ENCODE data around the gene ANAPC4. TPM values are rescaled to one million over a fixed set of nuclear protein-coding genes. Genes with fewer than 3 reads are reported as not detected.

The ANAPC4 gene
- polyA plus RNA-seq, 1 donor from 2014 or later: 78.1 TPM

- no peak overlapping the region for H2AFZ ChIP-seq (ENCODE audit: low read depth, low read length)
Observed at GRCh38 chr4:25466966-25467697, 90.1 kb downstream of the ANAPC4 start.

GRCh38 chr4:25467843-25468242 lies 90.8 kb downstream of the ANAPC4 start:
- H3K4me3 ChIP-seq (ENCODE audit: low read length): no peak overlapping the region
- H3K9ac ChIP-seq (ENCODE audit: low read length): no peak overlapping the region
- H4K20me1 ChIP-seq (ENCODE audit: insufficient read depth): no peaks in the 10 kb centered on the region
- H3K27me3 ChIP-seq (ENCODE audit: insufficient read depth, low read depth, low read length): no peaks in the 10 kb centered on the region
- H3K4me2 ChIP-seq (ENCODE audit: low read length): no peak overlapping the region
- H3K36me3 ChIP-seq (ENCODE audit: insufficient read depth, low read length): no peaks in the 10 kb centered on the region
- no peaks in the 10 kb centered on the region for H3K9me2 ChIP-seq (ENCODE audit: insufficient read depth, low read length)
- no peaks in the 10 kb centered on the region for H3F3A ChIP-seq (ENCODE audit: insufficient read depth, low read length, poor library complexity, severe bottlenecking)
- no peak overlapping the region for H3K27ac ChIP-seq (ENCODE audit: low read length)
- H2AFZ ChIP-seq (ENCODE audit: low read depth, low read length): no peak overlapping the region
- no peaks in the 10 kb centered on the region for H3K9me3 ChIP-seq (ENCODE audit: low read length)
- H3K79me2 ChIP-seq (replicated peaks; ENCODE audit: insufficient read depth, low read length): no peaks in the 10 kb centered on the region
- TF ChIP-seq EP300 (conservative IDR thresholded peaks at IDR 0.05; ENCODE audit: poor library complexity, severe bottlenecking) (no peak), CTCF (IDR thresholded peaks at IDR 0.05; ENCODE audit: poor library complexity, severe bottlenecking) (no peak), EZH2 (IDR thresholded peaks at IDR 0.05; ENCODE audit: borderline replicate concordance, insufficient read depth, low read length, poor library complexity, severe bottlenecking) (no peak), MXI1 (conservative IDR thresholded peaks at IDR 0.05; ENCODE audit: poor library complexity, severe bottlenecking) (no peak), TAF1 (IDR thresholded peaks at IDR 0.05; ENCODE audit: low read depth) (no peak), SMC3 (conservative IDR thresholded peaks at IDR 0.05; ENCODE audit: poor library complexity) (no peak)

More at GRCh38 chr4:25466966-25467697, 90.1 kb downstream of the ANAPC4 start:
- no peak overlapping the region for H3K4me3 ChIP-seq (ENCODE audit: low read length)
- no peak overlapping the region for H3K27ac ChIP-seq (ENCODE audit: low read length)
- H4K20me1 ChIP-seq (ENCODE audit: insufficient read depth): no peaks in the 10 kb centered on the region
- H3F3A ChIP-seq (ENCODE audit: insufficient read depth, low read length, poor library complexity, severe bottlenecking): no peaks in the 10 kb centered on the region
- no peaks in the 10 kb centered on the region for H3K9me3 ChIP-seq (ENCODE audit: low read length)
- no peaks in the 10 kb centered on the region for H3K27me3 ChIP-seq (ENCODE audit: insufficient read depth, low read depth, low read length)
- H3K79me2 ChIP-seq (replicated peaks; ENCODE audit: insufficient read depth, low read length): no peaks in the 10 kb centered on the region
- H3K4me2 ChIP-seq (ENCODE audit: low read length): no peak overlapping the region
- H3K9me2 ChIP-seq (ENCODE audit: insufficient read depth, low read length): no peaks in the 10 kb centered on the region
- H3K9ac ChIP-seq (ENCODE audit: low read length): no peak overlapping the region
- TF ChIP-seq REST (IDR thresholded peaks at IDR 0.05; ENCODE audit: borderline replicate concordance) (no peak), TAF1 (IDR thresholded peaks at IDR 0.05; ENCODE audit: low read depth) (no peak), RAD21 (conservative IDR thresholded peaks at IDR 0.05) (no peak), MXI1 (conservative IDR thresholded peaks at IDR 0.05; ENCODE audit: poor library complexity, severe bottlenecking) (no peak), SMC3 (conservative IDR thresholded peaks at IDR 0.05; ENCODE audit: poor library complexity) (no peak), CTCF (IDR thresholded peaks at IDR 0.05; ENCODE audit: poor library complexity, severe bottlenecking) (no peak), EZH2 (IDR thresholded peaks at IDR 0.05; ENCODE audit: borderline replicate concordance, insufficient read depth, low read length, poor library complexity, severe bottlenecking) (no peak), POLR2AphosphoS5 (IDR thresholded peaks at IDR 0.05) (no peak), EP300 (conservative IDR thresholded peaks at IDR 0.05; ENCODE audit: poor library complexity, severe bottlenecking) (no peak)
- no peaks in the 10 kb centered on the region for H3K36me3 ChIP-seq (ENCODE audit: insufficient read depth, low read length)

All from neural cell (in vitro differentiated cells).